GM21526 (cell line): ENCODE data around the gene FHIT.

ENCODE experiments used
- ATAC-seq: cut with Tn5 transposase; IDR thresholded peaks from one replicate; pipeline ENCODE4 v1.9.1; 2021; ENCODE audit warnings: moderate library complexity; ENCODE audit not compliant: unreplicated experiment, low FRiP score

Gene FHIT

DNA sequence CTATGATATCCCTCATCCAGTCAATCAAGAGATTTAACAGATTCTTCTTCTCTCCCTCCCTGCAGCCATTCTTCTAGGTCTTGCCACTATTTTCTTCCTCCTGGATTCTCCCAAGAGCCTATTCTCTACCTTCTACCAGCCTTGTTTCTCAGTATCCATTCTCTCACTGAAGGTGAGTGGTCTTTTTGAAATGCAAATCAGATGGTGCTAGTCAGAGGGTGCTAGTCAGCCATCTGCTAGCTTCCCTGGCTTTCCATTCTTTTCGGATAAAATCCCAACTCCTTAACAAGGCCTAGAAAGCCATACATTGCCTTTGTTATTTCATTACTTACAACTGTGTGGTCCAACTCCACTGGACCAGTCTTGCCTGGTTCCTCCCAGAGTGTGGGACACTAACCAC is 1467.1 kb downstream of the FHIT start:
- ATAC-seq: no peak

DNA sequence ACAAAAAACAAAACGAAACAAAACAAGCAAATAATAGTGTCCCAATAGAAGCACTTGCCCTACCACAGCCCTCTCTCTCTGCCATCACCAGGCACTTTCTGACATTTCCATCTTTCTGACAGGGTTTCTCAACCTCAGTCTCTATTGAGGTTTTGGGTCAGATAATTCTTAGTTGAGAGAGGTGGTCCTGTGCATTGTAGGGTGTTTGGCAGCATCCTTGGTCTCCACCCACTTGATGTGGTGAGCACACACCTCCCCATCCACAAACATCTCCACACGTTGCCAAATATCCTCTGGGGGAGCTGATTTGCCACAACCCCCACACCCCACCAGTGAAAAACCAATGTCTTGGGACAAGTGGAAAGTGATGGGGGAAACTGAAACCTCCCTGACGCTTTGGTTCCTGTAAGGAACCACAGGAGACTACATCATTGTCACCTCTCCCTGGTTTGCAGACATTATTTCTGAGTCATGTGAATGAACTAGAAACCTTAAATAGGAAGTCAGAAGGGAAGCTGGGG is 1467.7 kb downstream of the FHIT start:
- ATAC-seq: no peak

DNA sequence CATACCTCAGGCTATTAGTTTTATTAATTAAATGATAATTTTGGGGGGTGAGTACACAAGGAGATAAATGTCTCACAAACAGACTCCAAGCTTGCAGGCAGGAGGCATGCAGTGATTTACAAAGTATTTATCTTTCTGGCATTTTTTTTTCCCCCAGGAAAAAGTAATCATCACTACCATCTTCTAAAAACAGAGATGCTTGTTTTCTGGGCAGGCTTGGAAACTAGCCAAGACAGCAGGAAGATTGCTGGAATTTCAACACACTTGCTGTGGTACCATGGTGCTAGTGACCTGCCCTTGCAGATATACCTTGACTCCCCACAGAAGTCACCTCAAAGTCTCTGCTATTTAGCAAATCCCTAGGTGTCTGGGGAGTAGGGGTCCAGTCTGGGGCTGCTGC is 1468.6 kb downstream of the FHIT start:
- no peak for ATAC-seq

DNA sequence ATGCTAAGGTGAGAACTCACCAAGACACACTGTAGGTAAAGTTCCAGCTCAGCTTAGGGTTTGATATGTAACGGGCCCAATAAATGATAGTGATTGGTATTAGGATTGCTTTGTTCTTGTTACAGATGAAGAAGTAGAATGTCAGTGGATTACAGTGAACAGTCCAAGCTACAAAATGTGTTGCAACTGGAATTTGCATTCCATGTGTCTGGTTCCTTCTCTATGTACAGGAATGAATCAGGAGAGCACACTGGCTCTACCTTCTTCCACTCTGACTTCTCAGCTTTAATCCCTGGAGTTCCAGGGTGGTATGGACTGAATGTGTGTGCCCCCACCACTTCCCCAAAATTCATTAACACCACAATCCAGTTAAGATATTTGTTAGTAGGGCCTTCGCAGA is 1471.0 kb downstream of the FHIT start:
- ATAC-seq: no peak

DNA sequence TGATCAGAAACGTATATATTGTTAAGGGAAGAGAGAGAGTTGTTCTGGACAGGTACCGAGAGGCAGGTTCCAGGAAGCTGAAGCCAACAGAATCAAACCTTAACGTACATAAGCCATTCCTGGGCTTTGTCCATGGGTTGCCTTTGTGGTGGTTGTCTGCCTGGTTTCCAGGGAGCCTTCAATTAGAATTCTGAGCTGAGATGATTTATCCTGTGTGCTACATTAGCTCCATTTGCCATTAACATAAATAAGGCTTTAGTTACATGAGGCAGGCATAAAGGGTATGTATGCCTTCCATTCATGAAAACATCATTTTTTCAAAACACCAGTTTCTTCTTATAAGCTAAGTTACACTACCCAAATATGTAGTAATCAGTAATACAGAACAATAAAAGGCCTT is 1472.0 kb downstream of the FHIT start:
- ATAC-seq: no peak

DNA sequence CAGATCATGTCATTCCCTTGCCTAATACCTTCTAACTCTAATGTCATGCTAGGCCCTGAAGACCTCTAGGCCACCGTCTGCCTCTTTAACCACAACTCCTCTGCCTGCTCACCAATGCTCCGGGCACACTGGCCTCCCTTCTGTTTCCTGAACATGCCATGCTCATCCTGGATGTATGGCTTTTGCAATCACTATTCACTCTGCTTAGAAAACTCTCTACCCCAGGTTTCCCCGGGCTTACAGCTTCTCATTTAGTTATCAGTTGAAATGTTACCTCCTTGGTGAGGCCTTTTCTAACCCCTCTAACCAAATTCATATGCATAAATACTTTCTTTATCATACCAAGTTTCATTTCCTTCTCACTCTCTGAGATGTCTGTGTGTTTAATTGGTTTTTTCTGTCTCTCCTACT is 1473.6 kb downstream of the FHIT start:
- ATAC-seq: no peak

DNA sequence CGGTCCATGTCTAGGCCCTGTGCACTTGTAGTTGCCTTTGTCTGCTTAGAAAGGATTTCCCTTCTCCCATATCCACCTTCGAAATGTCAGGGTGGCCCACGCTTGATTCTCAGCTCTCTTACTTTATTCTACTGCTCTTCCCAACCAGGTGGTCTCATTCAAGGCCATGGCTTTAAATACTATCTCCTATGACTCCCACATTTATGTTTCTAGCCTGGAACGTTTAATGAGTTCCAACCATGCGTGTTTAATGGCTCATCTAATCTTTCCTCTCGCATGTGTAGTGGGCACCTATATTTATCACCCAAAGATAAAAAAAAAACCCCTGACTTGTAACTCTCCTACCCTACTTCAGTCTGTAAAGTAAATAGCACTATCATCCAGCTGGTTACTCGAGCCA is 1474.2 kb downstream of the FHIT start:
- no peak for ATAC-seq

DNA sequence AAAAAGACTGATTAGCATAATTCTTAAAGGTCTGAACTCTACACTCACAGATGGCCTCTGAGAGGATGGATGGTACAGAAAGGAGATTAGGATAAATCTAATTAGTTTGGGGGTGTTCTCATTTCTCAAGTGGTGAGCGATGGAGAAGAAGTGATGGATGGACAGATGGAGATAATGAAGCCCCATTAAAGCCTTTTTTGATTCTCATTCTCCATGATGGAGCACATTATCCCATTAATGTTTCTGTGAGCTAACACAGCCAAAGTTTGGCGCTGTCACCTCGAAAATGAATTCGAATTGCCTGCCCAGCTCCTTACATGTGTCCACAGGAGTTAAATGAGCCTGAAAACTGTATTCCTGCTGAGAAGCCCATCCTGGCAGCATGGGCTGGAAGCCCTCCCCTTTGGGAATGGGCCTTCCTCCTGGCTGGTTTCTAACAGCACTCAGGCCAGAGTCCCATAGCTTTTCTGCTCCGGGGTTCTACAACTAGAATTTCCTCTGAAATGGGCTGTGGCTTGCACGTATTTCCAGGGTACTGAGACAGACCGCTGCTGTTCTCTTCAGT is 1475.4 kb downstream of the FHIT start:
- no peak for ATAC-seq

DNA sequence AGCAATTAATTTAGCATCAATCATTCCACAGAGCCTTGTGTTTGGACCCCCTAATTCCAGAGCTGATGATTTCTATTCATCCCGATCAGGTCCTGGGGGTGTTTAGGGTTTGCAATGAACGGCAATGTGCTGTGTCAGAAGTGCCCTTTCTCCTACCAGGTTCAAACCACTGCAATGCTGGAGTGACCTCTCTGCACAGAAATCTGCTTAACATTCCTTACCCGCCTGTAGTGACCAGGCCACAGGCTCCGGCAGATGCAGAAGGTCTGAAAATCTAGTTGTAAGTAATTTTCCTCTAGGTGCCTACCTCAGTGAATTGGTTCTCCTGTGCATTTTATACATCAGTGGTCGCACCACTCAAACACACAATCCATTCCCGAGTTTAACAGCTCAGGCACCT is 1476.1 kb downstream of the FHIT start:
- ATAC-seq: no peak

DNA sequence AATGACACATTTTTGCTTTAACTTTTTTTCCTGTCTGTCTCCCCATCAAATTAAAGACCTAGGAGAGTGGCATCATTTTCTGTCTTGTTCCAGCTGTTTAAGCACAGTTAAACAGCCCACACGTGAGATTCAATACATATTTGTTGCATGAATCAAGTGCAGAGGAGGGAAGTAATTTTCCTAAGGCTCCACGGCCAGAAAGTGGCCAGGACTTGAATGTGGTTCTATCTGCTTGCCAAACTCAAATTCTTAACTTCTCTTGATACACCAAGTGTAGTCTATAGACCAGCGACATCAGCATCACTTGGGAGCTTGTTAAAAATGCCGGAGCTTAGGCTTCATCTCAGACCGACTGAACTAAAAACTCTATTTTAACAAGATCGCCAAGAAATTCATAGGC is 1476.6 kb downstream of the FHIT start:
- no peak for ATAC-seq

DNA sequence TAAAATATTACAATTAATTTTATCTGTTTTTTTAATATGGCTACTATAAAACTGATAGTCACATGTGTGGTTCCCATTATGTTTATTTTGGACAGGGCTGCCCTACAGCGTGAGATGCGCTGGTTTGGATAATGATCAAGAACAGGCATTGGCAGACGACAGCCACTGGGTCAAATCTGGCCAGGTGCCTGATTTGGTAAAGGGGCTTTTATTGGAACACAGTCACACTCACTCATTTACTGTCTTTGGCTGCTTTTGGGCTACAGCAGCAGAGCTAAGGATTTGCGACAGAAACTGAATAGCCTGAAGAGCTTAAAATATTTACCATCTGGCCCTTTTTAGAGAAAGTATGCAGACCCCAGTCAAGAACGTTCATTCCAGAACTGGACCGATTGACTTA is 1477.3 kb downstream of the FHIT start:
- no peak for ATAC-seq

DNA sequence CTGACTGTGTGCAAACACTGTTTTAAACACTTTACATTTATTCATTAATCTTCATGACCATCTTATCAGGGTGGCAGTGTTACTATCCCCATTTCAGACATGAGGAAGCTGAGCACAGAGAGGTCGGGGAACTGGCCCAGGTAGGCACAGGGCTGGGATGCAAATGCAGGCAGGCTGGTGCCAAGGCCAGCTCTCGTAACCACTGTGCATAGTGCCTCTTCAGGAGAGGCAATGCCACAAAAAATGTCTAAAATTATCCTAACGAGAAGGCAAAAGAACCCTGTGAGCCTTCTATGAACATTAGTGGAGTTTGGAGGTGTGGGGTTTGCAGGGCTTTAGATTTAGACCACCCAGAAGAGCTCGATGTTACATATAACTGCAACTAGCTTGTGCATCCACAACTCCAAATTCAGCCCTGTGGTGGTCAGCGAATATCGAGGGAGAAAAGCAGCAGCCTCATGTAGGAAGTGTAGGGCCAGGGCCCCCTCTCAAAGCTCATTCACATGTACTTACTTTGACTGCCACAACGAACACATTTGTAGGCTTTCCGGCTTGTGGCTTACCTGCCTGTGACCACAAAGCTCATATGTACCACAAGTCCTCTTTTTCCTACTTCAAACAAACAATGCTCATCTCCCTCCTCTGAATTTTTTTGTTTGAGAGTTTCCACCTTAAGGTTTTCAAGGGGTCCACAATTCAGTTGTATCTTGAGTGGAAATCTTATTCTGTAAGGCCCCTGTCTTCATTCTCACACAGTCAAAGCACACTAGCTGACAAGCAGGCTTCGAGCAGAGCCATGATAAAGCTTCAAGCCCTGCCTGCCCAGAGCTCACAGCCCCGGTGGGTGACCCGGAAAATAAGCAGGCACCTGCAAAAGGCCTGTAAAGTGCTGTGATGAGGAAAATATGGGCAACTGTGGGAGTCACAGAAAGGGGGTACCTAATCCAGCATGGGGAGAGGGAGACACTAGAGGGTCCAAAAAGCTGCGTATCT is 1478.5 kb downstream of the FHIT start:
- no peak for ATAC-seq

DNA sequence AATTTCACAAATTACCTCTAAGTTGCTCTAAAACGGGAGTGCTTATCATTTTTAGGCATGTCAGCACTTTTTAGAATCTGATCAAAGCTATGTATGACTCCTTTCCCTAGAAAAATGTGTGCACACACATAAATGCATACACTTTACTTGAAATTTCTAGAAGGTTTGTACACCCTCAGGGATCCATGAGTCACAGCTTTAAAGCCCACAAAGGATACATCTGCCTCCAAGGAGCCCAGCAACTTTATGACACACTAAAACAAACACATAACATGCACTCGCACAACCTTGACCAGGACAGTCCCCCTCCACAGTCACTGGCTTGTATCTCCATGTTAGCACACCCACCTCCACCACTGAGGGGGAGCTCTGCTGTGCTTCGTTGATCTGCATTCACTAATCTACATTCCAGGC is 1479.5 kb downstream of the FHIT start:
- no peak for ATAC-seq

DNA sequence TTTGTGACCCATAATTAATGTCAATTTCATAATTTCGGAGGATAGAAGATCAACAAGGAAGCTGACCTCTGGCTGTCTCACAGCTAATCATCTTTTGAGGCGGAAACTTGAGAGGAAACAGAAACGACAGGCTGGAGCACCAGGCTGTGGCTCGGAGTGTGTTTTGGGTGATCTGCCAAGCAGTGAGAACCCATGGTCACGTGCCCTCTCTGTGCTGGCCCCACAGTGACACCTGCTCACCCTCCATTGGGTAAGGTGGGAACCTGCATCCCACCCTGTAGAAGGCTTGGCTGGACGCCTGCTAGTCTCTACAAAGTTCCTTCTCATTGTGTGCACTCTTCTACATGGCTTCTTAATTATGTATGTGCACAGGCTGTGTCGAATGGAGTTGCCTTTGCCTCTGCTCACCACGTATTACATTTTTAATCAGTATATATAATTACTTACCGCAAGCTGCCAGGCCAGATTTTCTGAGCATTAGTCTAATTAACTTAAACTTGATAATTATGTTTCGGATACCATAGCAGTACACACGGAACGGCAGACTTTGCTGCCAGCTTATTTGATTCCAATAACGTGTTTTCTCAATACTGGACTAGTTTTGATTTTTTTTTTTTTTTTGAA is 1482.0 kb downstream of the FHIT start:
- ATAC-seq: no peak

DNA sequence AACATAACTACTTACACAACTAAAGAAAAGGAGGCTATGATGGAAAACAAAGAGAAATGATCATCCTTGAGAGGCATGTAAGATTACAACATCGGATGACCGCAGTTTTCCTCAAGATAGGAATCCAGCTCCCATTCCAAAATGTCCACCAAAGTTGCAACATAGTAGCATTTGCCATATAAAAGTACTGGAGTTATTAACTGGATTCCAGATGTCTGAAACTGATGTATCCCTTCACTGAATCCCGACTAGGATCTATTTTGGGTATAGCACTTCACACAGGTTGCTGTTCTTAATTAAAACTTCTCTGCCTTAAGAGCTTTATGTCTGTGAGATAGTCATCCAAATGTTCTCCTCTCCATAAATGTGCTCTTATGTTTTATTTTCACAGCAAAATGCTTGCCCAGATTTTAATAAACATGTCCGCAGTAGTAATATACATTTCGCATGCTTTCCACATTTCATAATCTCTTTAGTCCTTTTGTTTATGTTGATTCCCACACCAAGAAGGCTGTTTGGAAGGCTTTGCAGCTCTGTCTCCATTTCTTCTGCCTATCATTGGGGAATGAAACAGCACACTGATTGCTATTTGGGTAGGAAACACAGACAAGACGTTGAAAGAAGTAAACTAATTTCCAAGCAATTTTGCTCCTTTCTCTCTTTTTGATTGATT is 1484.9 kb downstream of the FHIT start:
- ATAC-seq: no peak

DNA sequence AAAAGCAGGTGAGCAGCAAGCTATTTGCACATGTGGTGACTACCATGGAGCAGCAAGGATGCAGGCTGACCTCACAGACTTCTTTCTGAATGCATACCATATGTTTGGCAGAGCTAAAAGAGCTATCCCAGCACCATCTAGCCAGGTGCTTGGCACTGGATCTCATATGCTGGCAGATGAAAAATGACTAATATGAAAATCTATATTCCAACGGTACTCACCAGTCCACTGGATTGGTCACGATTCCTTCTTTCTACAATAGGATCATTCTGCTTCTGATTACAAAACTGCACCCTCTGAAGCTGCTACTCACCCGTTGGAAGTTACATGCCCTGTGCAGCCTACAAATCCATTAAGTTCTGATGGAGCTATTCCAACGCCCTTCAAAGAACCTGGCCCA is 1487.1 kb downstream of the FHIT start:
- ATAC-seq: no peak

DNA sequence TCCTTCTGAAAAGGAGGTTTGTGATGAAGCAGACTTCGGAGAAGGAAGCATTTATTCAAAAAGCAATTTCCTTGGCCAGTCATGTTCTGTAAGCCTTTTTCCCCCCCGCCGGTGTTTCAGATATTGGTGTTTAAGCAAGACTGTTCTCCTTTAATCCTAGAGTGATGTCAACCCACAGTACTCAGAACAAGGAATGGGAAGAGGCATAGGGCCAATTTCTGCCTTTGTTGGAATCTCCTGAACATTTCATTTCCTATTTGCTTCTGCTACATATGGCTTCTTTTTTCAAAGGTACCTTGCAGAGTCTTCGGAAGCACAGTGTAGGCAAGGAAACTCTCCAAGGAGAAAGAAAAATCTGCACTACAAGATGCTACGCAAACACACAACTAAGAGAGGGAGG is 1488.3 kb downstream of the FHIT start:
- ATAC-seq: no peak

DNA sequence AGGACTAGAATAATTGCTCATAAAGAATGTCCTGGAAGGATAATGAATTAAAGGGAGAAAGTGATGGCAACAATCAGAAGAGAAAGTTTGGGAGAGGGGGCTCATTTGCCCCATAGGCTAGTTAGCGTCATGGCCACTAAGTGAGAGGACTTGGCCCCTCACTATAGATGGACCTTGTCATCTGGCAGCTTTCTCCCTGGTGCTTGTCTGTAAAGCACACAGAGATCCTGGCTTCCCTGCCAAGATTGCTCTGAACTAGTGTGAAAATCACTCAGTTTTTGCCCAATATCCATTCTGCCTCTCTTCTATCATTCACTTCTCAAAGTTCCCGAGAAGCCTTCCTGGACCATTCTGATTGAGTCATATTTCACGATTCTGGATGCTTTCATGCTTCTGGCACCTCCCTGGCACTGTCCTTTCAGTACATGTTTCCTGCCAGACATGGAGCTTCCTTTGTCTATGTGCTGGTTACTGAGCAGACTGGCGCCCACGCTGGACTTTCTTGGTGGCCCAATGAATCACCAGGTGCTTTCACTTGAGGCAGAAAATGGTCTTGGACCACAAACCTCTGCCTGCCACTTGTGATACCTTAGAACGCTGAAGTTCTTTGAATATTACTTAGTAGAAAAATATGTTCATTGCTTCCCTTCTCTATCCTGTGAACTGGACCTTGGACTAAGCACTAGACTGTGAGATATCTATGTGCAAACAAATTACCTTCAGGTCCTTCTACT is 1491.8 kb downstream of the FHIT start:
- no peak for ATAC-seq

DNA sequence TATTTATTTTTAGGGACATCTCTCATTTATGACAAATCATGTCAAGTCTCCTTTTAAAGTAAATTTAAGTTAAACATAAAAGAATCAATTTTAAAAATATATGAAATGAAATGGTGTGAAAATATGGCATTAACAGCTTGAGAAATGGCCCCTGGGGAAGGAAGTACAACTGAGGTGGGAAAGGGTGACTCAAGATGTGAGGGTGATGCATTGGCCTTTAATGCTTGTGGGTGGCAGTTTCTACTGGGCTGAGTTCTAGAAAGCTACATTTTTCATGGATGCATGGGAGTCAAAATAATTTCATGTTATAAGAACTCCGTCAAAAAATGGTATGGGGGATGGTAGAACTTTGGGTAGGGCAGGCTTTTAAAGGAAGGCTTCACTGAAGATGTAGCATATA is 1492.6 kb downstream of the FHIT start:
- ATAC-seq: no peak

DNA sequence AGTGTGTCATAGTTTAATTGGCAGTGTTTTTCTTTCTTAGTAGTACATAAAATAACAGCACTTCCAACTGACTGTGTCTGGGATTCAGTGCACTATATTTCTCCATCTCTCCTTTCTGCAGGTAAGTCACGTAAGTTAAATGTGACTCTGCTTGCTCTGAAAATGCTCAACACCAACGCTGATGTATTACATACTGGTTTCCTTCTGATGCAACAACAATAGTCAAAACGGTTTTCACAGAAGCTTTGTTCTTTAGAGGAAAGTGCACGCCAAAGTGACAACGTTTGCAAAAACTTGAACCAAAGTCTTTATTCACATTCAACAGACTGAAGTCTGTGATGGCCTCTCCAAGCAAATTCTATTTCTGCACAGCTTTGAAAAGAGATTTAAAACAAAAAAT is 1494.3 kb downstream of the FHIT start:
- ATAC-seq: no peak
